Prostate gland (tissue), 1 donor: ENCODE measurements around the gene WDFY3.
A peak's percentile ranks its signal among the peaks of the same experiment; 100 is the strongest.

Experiments used
- POLR2A ChIP-seq: fragments of 450-650 bp; IDR thresholded peaks from one replicate; pipeline ENCODE4 v1.6.1; 2016; ENCODE audit warnings: antibody characterized with exemption, mild to moderate bottlenecking
- POLR2AphosphoS5 ChIP-seq: sonication (generic); formaldehyde crosslinking; IDR thresholded peaks from one replicate; pipeline ENCODE4 v1.6.1; 2017; ENCODE audit warnings: antibody characterized with exemption

DNA sequence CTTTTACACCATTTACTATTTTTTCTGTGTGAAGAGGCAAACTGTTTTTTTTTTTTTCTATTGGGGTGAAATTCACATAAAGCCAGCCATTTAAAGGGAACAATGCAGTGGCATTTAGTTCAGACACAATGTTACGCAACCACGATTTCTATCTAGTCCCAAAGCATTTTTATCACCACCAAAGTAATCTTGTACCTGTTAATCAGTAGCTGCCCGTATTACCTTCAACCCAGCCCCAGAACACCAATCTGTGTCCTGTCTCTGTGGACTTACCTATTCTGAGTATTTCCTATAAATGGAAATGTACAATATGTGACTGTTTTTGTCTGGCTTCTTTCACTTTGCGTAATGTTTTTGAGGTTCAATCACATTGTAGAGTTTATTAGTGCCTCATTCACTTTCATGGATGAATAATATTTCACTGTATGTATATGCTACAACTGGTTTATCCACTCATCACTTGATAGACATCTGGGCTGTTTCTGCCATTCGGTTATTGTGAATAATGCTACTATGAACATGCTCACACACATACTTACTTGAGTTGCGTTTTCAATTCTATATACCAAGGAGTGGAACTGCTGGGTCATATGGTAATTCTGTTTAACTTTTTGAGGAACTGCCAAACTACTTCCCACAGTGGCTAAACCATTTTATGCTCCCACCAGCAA, 267.4 kb downstream of the WDFY3 start:
- TF ChIP-seq POLR2A (no peak), POLR2AphosphoS5 (peak; percentile 6)
